Loucy (cell line): ENCODE measurements around the gene FRMD4A.

Experiments
- H2AFZ ChIP-seq: fragments of 200-600 bp; sonication (generic); 2 replicates; pipeline ENCODE4 v1.6.0; 2016; ENCODE audit warnings: antibody characterized with exemption, mild to moderate bottlenecking, low read length, moderate library complexity
- H3F3A ChIP-seq: fragments of 200-600 bp; 2 replicates; pipeline ENCODE4 v1.6.0; 2016; ENCODE audit warnings: antibody characterized with exemption, low read depth, mild to moderate bottlenecking
- H3K27me3 ChIP-seq: fragments of 200-600 bp; sonication (generic); 2 replicates; pipeline ENCODE4 v1.6.1; 2014; ENCODE audit warnings: low read length, mild to moderate bottlenecking; ENCODE audit not compliant: insufficient read depth, poor library complexity, severe bottlenecking
- H3K36me3 ChIP-seq: fragments of 200-600 bp; sonication (generic); 2 replicates; pipeline ENCODE4 v1.6.1; 2016; ENCODE audit warnings: low read length; ENCODE audit not compliant: insufficient read depth
- H3K4me1 ChIP-seq: fragments of 200-600 bp; sonication (generic); 2 replicates; pipeline ENCODE4 v1.5.1; 2014; ENCODE audit warnings: low read length, mild to moderate bottlenecking; ENCODE audit not compliant: insufficient read depth, poor library complexity, severe bottlenecking
- H3K4me2 ChIP-seq: fragments of 200-600 bp; sonication (generic); 2 replicates; pipeline ENCODE4 v1.6.0; 2014; ENCODE audit warnings: antibody characterized with exemption, low read length, low read depth, mild to moderate bottlenecking; ENCODE audit not compliant: poor library complexity, severe bottlenecking
- H3K4me3 ChIP-seq: fragments of 200-600 bp; sonication (generic); 2 replicates; pipeline ENCODE4 v1.5.1; 2014; ENCODE audit warnings: low read length, mild to moderate bottlenecking, mixed read lengths; ENCODE audit not compliant: poor library complexity, severe bottlenecking
- H3K79me2 ChIP-seq: fragments of 200-600 bp; sonication (generic); 2 replicates; pipeline ENCODE4 v1.6.1; 2014; ENCODE audit warnings: low read length; ENCODE audit not compliant: insufficient read depth
- H3K9ac ChIP-seq: fragments of 200-600 bp; sonication (generic); 2 replicates; pipeline ENCODE4 v1.6.0; 2014; ENCODE audit warnings: mild to moderate bottlenecking, low read depth, low read length, moderate library complexity; ENCODE audit not compliant: poor library complexity, severe bottlenecking
- H3K9me2 ChIP-seq: fragments of 200-600 bp; sonication (generic); replicated peaks from 2 replicates; pipeline ENCODE4 v1.6.1; 2016; ENCODE audit warnings: low read depth, low read length, mixed read lengths
- H3K9me3 ChIP-seq: fragments of 200-600 bp; sonication (generic); 2 replicates; pipeline ENCODE4 v1.6.1; 2014; ENCODE audit warnings: mild to moderate bottlenecking, antibody characterized with exemption, low read length, low read depth; ENCODE audit not compliant: insufficient read depth
- H4K20me1 ChIP-seq: fragments of 200-600 bp; sonication (generic); 2 replicates; pipeline ENCODE4 v1.6.0; 2014; ENCODE audit warnings: antibody characterized with exemption, low read length, mild to moderate bottlenecking; ENCODE audit not compliant: insufficient read depth, poor library complexity, severe bottlenecking
- CTCF ChIP-seq: fragments of 200-600 bp; sonication (generic); conservative IDR thresholded peaks from 2 replicates; pipeline ENCODE4 v1.5.1; 2014; ENCODE audit warnings: mild to moderate bottlenecking, antibody characterized with exemption, low read length
- EZH2phosphoT487 ChIP-seq: fragments of 200-600 bp; IDR thresholded peaks from 2 replicates; pipeline ENCODE4 v1.6.1; 2018; ENCODE audit warnings: antibody characterized with exemption, mild to moderate bottlenecking, moderate library complexity, borderline replicate concordance

FRMD4A gene

GRCh38 chr10:14158575-14158974, 172.1 kb downstream of the FRMD4A start:
- Histone ChIP-seq H2AFZ (no peak overlapping the region), H3K79me2 (no peaks in the 10 kb centered on the region), H3F3A (no peaks in the 10 kb centered on the region), H3K4me1 (no peaks in the 10 kb centered on the region), H4K20me1 (no peaks in the 10 kb centered on the region), H3K9me2 (no peaks in the 10 kb centered on the region), H3K27me3 (no peaks in the 10 kb centered on the region), H3K4me2 (no peak overlapping the region), H3K9me3 (no peaks in the 10 kb centered on the region), H3K36me3 (no peaks in the 10 kb centered on the region), H3K4me3 (no peak overlapping the region), H3K9ac (no peak overlapping the region)
- no peak for TF ChIP-seq CTCF
- no peak for TF ChIP-seq EZH2phosphoT487

DNA sequence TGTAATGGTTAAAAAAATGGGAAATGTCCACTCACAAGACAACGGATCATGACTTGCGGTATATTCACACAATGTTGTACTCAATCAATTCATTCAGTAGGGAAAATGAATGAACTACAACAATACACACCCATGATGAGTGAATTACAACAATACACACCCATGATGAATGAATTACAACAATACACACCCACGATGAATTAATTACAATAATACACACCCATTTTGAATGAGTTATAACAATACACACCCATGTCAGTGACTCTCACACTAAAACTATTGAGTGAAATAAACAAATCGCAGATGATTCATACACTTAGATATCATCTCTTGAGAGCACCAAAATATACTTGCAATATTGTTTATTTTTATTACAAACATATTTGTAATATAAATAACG, 174.6 kb downstream of the FRMD4A start:
- Histone ChIP-seq H4K20me1 (no peaks in the 10 kb centered on the region), H3K4me3 (no peak overlapping the region), H2AFZ (no peak overlapping the region), H3K4me1 (no peaks in the 10 kb centered on the region), H3K4me2 (no peak overlapping the region), H3K36me3 (no peaks in the 10 kb centered on the region), H3K9ac (no peak overlapping the region), H3F3A (no peaks in the 10 kb centered on the region), H3K9me3 (no peaks in the 10 kb centered on the region), H3K9me2 (no peaks in the 10 kb centered on the region), H3K79me2 (no peaks in the 10 kb centered on the region), H3K27me3 (no peaks in the 10 kb centered on the region)
- TF ChIP-seq CTCF (no peak), EZH2phosphoT487 (no peak)

- no peak overlapping the region for H3K4me3 ChIP-seq
- no peak overlapping the region for H3K4me2 ChIP-seq
- H3K27me3 ChIP-seq, result no peaks in the 10 kb centered on the region
- no peaks in the 10 kb centered on the region for H3K9me3 ChIP-seq
- no peak overlapping the region for H3K9ac ChIP-seq
- no peak overlapping the region for H2AFZ ChIP-seq
- H4K20me1 ChIP-seq, result no peaks in the 10 kb centered on the region
- H3K36me3 ChIP-seq, result no peaks in the 10 kb centered on the region
- no peaks in the 10 kb centered on the region for H3K9me2 ChIP-seq
- H3K79me2 ChIP-seq, result no peaks in the 10 kb centered on the region
- H3K4me1 ChIP-seq, result no peaks in the 10 kb centered on the region
- TF ChIP-seq EZH2phosphoT487 (no peak), CTCF (no peak)
- no peaks in the 10 kb centered on the region for H3F3A ChIP-seq
Observed at GRCh38 chr10:14153570-14154055, 177.1 kb downstream of the FRMD4A start.
